ENCODE results near the gene POLR3K.

DNA sequence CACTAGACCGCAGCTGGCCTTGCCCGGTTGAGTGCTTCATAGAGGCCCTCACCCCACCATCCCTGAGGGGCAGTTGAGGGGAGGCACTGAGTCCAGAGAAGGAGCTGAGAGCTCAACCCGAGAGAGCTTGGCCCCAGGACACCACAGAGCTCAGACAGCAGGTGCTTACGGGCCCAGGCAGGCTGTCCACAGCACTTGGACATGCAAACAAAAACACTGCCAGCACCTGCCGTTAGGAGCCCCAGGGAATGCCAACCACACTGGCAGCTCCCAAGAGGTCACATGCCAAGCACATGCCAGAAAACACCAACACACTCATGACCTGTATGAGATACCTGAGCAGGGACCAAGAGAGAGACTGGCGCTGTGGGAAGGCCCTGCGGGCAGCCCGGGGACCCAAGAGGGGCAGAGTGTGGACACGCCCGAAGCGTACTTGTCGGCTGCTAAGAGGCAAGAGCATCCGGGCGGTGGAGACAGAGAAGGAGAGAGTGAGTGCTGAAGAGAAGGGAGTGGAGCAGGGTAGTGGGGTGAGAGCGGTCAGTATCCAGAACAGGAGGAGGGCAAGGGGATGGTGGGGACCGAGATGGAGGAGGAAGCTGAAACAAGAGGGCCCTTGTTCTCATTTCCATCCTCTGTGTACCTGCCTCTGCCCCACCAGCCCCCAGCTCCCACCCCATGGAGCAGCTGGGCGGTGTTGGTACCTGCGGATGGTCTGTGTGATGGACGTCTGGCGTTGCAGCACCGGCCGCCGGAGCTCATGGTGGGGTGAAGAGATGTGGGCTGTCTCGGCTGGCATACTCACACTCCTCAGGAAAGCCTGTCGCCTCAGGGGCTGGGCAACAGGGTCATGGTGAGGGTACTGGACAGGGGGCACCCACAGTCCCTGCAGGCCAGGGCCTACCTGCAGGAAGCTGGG lies 10.8 kb upstream of the POLR3K start:
- TF ChIP-seq CTCF (IDR thresholded peaks at IDR 0.05; ENCODE audit: low read depth, low read length) (no peak), POLR2A (IDR thresholded peaks at IDR 0.05; ENCODE audit: extremely low read depth, insufficient read length) (no peak)

Data from NB4 (cell line).